SK-N-MC (cell line): ENCODE results near the gene ZKSCAN2.

Experiments
- EZH2 ChIP-seq: fragments of 200-600 bp; sonication (generic); IDR thresholded peaks from one replicate; pipeline ENCODE4 v1.6.1; 2017; ENCODE audit warnings: antibody characterized with exemption
- POLR2AphosphoS5 ChIP-seq: IDR thresholded peaks from 2 replicates; pipeline ENCODE4 v1.6.1; 2012; ENCODE audit warnings: mild to moderate bottlenecking, low read depth, low read length, borderline replicate concordance

- no peak for TF ChIP-seq POLR2AphosphoS5
- no peak for TF ChIP-seq EZH2
Measured at GRCh38 chr16:25289466-25289865, 31.8 kb upstream of the ZKSCAN2 start.
